ENCODE results near the gene SLC48A1.
A peak's percentile ranks its signal among the peaks of the same experiment; 100 is the strongest.

Gene SLC48A1

GRCh38 chr12:47757840-47758583, 15.0 kb upstream of the SLC48A1 start:
- no peak for DNase-seq (ENCODE audit: low read depth in 2 of 2)

- no peak for DNase-seq (ENCODE audit: low read depth in 2 of 2)
These were observed 14.5 kb upstream of the SLC48A1 start for GRCh38 chr12:47758584-47758833.

DNA sequence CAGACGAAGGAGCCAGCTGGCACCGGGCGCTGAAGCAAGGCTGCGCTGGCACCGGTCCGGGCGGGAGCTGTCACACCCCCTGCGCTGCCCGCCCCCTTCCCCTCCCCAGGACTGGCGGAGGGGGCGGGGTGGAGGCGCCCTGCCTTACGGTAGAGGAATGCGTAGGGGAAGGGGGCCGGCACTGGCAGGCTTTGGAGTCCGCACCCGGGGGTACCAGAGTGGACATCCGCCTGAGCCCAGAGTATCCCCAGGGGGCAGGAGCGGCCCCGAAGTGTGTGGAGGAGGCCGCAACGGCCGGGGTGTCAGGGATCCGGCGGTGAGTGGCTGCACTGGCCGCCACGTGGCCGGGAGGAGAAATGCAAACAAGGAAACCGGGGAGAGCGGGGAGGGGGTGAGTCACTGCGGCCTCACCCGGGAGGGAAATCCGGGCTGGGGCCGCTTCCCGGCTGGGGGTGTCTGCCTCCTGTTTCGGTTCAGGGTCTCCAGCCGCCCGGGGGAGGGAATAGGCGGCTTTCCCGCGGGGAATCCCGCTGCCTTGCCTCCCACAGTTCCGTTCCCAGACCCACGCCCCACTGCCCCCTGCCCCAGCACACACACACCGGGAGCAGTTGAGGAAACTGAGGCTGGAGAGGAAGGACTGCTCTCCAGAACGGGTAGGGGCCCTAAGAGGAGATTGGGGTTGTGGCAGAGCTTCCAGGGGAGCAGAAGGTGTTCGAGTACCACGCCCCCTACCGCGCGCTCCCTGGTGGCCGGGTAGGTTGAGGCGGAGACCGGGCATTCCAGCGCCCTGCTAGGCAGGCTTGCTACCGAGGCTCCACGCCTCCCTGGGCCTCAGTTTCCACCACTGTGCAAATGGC, 14.0 kb upstream of the SLC48A1 start, which contains the start of gene RAPGEF3:
Gene RAPGEF3 (minus strand): TSS at position 47 of the 857 bp plus-strand sequence. CDS start 324 bp downstream, outside the sequence.
- DNase-seq (ENCODE audit: low read depth in 2 of 2): peak; percentile 40 to 65

DNA sequence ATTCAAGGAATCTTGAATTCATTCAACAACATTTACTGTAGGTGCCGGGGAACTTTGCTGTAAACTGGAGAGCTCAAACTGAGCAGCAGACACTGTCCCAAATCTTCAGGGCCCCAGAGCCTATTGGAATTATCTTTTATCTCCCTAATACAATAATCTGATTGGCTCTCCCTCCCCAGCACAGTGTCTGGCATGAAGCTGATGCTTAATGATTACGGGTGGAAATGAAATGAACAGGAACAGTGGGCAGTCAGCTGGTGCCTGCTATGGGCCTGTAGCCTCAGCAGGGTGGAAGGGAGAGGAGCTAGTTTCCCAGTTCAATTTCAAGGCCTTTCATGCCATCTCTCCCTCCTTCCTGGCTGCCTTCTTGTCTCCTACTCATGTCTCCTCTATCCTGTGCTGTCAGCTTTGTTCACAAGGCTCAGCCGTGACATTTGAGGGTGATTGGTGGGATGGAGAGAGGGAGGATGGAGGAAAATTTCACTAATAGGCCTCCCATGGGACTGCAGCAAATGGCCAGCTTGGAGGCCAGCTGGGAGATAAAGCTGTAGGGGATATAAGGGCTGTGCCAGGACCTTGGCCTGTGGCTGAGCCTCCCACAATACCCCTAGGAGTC, 10.1 kb upstream of the SLC48A1 start:
- DNase-seq (ENCODE audit: low read depth in 2 of 2): no peak

- DNase-seq (ENCODE audit: low read depth in 2 of 2): no peak
These were observed 9.3 kb upstream of the SLC48A1 start for GRCh38 chr12:47763481-47764346.

DNA sequence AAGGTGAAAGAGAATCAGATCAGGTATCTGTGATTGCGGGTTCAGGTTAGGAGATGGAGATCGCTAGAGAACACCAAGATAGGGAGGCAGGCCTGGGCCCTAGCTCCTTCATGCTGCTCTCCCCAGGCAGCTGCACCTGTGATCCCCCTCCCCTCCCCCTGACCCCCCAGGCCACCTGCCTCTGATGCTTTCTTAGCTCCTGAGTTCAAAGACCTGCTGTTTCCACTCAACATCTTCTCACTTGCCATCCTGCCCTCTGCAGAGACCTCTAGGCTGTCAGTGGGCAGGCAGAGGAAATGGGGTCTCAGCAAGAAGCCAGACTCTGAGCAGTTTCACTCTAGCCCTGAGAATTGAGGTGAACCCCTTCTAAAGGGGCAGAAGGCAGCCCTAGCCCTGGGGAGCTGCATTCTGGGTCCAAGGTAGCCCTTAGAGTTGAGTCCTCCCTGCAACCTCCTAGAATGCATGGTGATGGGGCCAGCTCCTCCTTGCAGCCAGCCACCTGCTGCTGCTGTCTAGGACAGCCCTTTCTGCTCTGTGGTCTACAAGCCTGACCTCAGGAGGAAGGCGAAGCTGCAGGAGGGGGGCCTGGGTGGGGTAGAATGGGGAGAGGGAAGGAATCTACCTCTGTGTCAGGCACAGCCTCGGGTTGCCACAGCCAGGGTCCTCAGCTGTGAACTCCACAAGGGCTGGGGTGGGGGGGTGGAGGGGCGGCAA, 6.4 kb upstream of the SLC48A1 start:
- DNase-seq (ENCODE audit: low read depth in 2 of 2): no peak

- DNase-seq (ENCODE audit: low read depth in 2 of 2): peak; percentile 47 to 55
These were observed 5.8 kb upstream of the SLC48A1 start for GRCh38 chr12:47767216-47767724.

DNA sequence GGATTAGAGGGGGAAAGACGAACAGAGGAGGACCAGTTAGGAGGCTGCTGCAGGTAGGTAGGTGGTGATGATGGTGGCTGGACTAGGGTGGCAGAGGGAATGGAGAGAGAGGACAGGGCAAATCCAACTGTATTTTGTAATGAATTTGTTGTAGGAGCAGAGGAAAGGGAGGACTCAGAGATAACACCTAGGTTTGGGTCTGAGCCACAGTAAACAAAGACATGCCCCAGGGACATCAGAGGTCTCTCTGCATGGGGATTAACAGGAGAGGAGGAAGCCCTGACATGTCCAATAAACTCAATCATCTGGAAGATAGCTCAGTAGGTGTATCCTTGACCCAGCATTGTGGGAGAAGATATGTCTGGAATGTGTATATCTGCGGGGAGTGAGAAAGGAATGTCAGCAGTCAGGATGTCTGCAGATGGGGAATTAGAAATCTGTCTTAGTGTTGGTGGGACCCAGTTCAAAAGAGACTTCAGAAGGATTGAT, 4.7 kb upstream of the SLC48A1 start:
- DNase-seq (ENCODE audit: low read depth in 2 of 2): no peak

GRCh38 chr12:47769234-47770085, 3.6 kb upstream of the SLC48A1 start:
- DNase-seq (ENCODE audit: low read depth in 2 of 2): no peak

GRCh38 chr12:47770086-47770726, 2.8 kb upstream of the SLC48A1 start:
- no peak for DNase-seq (ENCODE audit: low read depth in 2 of 2)

- no peak for DNase-seq (ENCODE audit: low read depth in 2 of 2)
These were observed 1.7 kb upstream of the SLC48A1 start for GRCh38 chr12:47771304-47771703.

DNA sequence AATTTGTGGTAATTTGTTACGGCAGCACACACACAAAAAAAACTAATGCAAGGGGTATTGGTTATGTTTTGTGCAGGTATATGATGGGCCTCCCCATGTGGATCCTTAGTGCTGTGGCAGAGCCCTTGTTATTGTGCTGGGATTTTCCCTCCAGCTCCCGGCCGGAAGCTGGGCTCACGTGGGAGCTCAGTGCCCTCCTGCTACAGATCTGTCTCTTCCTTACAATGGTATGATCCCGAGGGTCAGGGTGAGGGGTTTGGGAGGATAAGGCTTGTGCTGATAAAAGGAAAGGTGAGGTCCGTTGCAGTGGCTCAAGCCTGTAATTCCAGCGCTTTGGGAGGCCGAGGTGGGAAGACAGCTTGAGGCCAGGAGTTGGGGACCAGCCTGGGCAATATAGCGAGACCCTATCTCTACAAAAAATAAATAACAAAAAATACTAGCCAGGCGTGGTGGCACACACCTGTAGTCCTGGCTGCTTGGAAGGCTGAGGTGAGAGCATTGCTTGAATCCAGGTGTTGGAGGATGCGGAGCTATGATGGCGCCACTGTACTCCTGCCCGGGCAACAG, 861 bp upstream of the SLC48A1 start:
- DNase-seq (ENCODE audit: low read depth in 2 of 2): no peak

DNA sequence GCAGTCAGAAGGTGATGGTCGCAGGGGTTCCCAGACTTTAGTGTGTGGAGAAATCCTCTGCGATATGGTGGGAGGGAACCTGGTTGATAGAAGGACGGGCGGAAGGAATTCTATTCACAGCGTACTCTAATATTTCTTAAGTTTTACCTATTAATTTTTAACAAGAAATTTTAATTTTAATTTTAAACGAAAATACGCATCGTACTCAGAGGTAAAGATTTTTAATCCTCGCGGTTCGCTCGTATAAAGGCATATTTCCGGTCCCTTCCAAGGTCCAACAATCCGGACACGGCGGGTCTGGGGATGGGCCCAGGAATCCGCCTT, 338 bp upstream of the SLC48A1 start:
- no peak for DNase-seq (ENCODE audit: low read depth in 2 of 2)

- no peak for DNase-seq (ENCODE audit: low read depth in 2 of 2)
These were observed 981 bp downstream of the SLC48A1 start for GRCh38 chr12:47773858-47774580.

GRCh38 chr12:47774663-47775062, 1.6 kb downstream of the SLC48A1 start:
- DNase-seq (ENCODE audit: low read depth in 2 of 2): no peak

DNA sequence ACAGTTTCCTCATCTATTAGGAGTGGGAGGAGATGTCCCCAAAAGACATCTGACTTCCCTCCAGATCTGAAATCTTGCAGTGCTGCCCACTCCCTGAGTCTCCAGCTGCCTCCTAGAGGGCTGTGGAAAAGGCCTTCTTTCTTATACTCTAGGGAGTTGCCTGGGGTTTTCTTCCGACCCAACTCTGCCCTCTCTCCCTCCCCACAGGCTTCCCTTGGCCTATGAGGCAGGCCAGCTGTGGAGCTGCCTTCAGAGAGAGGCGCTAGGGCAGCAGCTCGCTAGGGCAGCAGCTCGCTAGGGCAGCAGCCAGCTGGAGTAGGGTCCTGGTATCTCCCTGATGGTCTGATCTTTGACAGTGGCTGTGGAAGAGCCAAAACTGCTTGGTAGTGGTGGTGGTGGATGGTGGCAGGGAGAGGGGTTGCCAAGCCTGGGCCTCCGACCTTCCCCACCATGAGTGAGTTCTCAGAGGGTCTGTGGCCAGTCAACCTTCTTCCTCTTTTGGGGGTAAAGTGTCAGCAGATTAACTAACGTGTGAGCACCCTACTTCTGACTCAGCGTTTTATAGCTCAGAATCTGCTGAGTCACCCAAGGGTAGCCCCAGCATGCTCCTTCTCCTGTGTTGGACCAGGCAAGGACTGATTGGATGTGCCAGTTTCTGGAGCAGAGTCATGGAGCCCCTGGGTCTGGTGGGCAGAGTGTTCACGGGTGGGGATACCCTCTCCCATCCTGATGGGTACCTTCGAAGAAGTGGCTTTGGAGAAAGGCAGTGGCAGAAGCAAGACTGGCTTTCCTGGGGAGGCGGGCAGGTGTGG, 2.3 kb downstream of the SLC48A1 start:
- DNase-seq (ENCODE audit: low read depth in 2 of 2): no peak

DNA sequence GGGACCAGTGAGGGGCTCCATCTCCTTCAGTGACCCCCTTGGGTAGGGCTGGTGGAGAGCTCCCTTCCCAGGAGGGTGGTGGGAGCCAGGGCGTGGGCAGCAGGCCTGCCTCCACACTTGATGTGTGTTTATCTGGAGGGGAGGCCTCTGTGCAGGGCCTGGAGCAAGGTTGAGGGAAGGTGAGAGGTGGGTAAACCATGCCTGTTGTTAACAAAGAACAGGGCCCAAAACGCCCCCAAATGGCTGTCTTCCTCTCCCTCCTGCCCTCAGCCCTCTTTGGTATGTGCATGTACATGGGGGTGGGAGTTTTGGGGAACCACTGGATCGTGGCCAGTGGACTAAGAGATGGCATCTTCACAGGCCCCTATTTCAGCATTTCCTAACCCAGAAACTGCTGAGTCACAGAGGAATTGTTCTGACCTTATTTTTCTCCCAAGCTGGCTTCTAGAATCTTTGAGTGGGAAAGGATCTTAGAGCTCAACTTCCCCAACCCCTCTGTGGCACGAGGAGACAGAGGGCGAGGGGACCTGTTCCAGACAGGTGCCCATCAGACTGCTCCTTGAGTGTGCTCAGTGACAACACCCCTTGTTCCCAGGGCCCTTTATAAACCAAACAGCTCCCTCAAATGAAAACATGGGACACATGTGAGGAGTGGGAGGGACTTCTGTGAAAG, 3.6 kb downstream of the SLC48A1 start:
- DNase-seq (ENCODE audit: low read depth in 2 of 2): no peak

Measured in stimulated activated CD8-positive, alpha-beta memory T cell treated with anti-CD3 and anti-CD28 coated beads, Interleukin-7, amount 100 ng/mL, for 4 hours (primary cell).